Measurements from ENCODE around the gene MKX.

The MKX gene

DNA sequence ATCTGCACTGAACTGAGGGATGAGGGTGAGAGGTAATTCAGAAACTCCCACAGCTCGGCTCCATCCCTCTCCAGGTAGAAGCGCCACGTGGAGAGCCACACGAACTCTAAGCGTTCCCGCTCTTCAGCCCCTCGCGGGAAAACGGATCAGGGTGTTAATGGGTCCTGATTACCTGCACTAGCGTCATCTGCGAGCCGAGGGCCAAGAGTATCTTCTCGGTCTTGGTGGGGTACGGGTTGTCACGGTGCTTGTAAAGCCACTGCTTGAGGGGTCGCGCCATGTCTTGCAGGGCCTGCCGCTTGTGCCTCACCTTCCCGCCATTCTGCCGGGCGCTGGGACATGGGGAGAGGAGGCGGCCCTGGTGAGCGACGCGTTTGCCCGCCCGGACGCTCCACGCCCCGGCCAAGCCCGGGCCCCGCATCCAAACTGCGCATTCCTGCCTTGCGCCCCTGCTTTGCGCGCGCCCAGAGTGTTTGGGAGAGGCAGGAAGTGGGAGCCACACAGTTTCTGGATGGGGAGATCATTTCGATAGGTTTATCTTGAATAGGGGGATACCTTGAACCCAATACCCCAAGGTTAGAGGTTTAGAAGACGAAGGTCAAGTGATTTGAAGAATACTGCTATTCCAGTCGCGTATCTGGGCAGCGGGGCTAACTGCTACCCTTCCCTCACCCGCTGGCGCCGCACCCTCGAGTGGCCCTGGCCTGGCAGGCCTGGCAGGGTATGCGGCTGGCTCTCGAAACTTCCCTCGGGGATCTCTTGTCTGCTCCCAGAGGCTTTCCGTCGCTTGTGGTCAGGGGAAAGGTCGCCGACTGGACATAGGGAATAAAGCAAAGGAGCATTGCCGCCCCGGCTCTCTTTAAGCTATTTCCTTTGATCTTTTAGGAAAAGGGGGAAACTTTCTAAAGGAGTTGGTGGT lies 4.2 kb downstream of the MKX start:
- peak overlapping the region; percentile 60 for H3K4me3 ChIP-seq (ENCODE audit: low read depth, low read length)

GRCh38 chr10:27736396-27736795 lies 9.2 kb downstream of the MKX start:
- TF ChIP-seq, protein P1, sequence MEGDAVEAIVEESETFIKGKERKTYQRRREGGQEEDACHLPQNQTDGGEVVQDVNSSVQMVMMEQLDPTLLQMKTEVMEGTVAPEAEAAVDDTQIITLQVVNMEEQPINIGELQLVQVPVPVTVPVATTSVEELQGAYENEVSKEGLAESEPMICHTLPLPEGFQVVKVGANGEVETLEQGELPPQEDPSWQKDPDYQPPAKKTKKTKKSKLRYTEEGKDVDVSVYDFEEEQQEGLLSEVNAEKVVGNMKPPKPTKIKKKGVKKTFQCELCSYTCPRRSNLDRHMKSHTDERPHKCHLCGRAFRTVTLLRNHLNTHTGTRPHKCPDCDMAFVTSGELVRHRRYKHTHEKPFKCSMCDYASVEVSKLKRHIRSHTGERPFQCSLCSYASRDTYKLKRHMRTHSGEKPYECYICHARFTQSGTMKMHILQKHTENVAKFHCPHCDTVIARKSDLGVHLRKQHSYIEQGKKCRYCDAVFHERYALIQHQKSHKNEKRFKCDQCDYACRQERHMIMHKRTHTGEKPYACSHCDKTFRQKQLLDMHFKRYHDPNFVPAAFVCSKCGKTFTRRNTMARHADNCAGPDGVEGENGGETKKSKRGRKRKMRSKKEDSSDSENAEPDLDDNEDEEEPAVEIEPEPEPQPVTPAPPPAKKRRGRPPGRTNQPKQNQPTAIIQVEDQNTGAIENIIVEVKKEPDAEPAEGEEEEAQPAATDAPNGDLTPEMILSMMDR (IDR thresholded peaks at IDR 0.05; ENCODE audit: low read depth, low read length) = no peak
- H3K4me3 ChIP-seq (ENCODE audit: low read depth, low read length) = no peak overlapping the region

More for the DNA sequence above, 4.2 kb downstream of the MKX start:
- TF ChIP-seq, protein P1 (IDR thresholded peaks at IDR 0.05; ENCODE audit: low read depth, low read length) = no peak

- TF ChIP-seq, protein P1 (IDR thresholded peaks at IDR 0.05; ENCODE audit: low read depth, low read length) = no peak
- H3K4me3 ChIP-seq (ENCODE audit: low read depth, low read length) = no peak overlapping the region
Observed at GRCh38 chr10:27730041-27730440, 15.6 kb downstream of the MKX start.

GRCh38 chr10:27728338-27728737 lies 17.3 kb downstream of the MKX start:
- no peak overlapping the region for H3K4me3 ChIP-seq (ENCODE audit: low read depth, low read length)
- TF ChIP-seq, protein P1 (IDR thresholded peaks at IDR 0.05; ENCODE audit: low read depth, low read length) = no peak

DNA sequence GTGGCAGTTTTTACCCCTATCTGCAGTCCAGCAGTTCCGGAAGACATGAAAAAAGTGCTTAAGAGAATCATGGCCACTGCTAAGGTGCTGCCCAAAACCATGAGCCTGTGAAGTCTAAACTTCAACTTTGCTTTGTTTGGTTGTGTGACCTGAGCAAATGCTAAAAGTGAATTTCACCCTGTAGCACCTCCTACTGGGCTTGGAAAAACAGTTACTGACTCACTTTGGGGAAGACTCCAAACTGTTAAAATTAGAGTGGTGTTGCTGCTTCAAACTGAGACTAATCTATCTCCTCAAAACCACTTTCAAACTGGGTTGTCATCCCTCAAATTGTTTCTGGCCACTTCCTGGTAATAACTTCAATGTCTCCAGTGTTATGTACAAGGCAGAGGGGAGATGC lies 21.3 kb downstream of the MKX start:
- no peak overlapping the region for H3K4me3 ChIP-seq (ENCODE audit: low read depth, low read length)
- TF ChIP-seq, protein P1 (IDR thresholded peaks at IDR 0.05; ENCODE audit: low read depth, low read length) = no peak; the same call in 1 of the 2 replicates

- TF ChIP-seq, protein P1 (IDR thresholded peaks at IDR 0.05; ENCODE audit: low read depth, low read length) = no peak
- H3K4me3 ChIP-seq (ENCODE audit: low read depth, low read length) = no peak overlapping the region
Observed at GRCh38 chr10:27723436-27723835, 22.2 kb downstream of the MKX start.

GRCh38 chr10:27720529-27720928 lies 25.1 kb downstream of the MKX start:
- no peak overlapping the region for H3K4me3 ChIP-seq (ENCODE audit: low read depth, low read length)
- TF ChIP-seq, protein P1 (IDR thresholded peaks at IDR 0.05; ENCODE audit: low read depth, low read length) = no peak

All from WI38 (cell line).